GM19240 (cell line): ENCODE measurements around the gene PEX14.
"Not testable (repeated sequence)": the region's sequence is repeated elsewhere in the genome, so short reads cannot be mapped to it uniquely, and the experiment has no call there.

Experiments used
- DNase-seq: peaks from one replicate; pipeline ENCODE4 v3.0.0; 2011; ENCODE audit warnings: low spot score; ENCODE audit not compliant: insufficient read length

The PEX14 gene

DNA sequence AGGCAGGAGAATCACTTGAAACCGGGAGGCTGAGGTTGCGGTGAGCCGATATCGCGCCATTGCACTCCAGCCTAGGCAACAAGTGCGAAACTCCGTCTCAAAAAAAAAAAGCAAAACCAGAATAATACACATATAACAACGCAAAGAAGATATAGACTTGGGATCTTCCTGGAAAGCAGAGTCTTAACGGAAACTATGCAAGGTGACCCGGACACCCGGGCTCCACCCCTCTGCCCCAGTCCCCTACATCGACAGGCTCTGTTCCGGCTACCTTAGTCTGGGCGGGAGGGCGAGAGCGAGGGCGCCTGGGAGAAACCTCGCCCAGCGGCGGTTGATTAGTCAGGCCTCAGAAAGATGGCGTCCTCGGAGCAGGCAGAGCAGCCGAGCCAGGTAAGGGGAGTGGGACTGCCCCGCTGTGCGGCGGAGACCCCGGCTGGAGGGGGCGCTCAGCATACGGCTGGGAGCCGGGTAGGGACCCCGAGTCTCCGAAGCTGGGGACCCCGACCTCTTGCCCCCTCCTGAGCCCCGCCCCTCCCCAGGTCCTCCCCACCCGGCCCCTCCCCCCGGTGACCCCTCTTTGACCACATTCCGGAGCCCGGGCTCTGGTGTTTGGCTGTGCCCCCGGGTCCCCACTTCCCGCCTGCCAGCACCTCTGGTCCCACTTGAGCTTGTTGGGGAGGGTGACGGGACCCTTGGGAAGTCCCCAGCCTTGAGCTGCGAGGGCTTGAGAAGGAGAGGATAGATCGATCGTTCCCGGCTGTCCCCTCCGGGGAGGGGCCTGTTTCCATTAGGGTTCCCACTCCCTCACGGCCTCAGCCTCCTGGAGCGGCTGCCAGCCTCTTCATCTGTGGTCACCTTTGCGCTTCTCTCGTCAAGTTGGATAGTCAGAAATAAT is at the start of gene PEX14:
Gene PEX14 (plus strand): TSS at position 338 of the 895 bp plus-strand sequence. CDS start 17 bp downstream, at position 355.
- peak; percentile 76 for DNase-seq

DNA sequence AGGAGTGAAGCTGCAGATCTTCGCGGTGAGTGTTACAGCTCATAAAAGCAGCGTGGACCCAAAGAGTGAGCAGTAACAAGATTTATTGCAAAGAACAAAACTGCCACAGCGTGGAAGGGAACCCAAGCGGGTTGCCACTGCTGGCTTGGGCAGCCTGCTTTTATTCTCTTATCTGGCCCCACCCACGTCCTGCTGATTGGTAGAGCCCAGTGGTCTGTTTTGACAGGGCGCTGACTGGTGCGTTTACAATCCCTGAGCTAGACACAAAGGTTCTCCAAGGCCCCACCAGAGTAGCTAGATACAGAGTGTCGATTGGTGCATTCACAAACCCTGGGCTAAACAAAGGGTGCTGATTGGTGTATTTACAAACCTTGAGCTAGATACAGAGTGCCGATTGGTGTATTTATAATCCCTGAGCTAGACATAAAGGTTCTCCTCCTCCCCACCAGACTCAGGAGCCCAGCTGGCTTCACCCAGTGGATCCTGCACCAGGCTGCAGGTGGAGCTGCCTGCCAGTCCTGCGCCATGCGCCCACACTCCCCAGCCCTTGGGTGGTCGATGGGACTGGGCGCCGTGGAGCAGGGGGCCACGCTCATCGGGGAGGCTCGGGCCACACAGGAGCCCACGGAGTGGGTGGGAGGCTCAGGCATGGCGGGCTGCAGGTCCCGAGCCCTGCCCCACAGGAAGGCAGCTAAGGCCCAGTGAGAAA is 48.8 kb upstream of the PEX14 start:
- DNase-seq = not testable (repeated sequence)

DNA sequence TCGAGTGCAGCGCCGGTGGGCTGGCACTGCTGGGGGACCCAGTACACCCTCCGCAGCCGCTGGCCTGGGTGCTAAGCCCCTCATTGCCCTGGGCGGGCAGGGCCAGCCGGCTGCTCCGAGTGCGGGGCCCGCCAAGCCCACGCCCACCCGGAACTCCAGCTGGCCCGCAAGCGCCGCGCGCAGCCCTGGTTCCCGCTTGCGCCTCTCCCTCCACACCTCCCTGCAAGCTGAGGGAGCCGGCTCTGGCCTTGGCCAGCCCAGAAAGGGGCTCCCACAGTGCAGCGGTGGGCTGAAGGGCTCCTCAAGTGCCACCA is 48.3 kb upstream of the PEX14 start:
- not testable (repeated sequence) for DNase-seq

DNA sequence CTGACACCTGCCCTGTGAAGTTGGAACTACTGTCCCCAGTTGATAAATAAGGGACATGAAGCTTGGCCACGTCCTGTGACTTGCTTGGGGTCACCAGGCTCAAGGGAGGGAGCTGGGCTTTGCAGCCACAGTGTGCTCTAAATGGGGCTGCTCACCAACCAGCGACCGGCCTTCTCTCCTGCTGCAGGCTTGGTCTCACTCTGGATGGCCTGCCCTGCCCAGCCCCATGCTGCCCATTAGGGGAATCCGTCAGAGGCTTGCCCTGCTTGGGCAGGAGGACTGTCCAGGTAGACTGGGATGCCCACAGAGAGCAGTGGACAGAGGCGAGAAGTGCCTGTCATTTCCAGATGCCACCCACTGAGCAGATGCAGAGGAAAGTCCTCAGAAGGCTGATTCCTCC is 45.8 kb upstream of the PEX14 start:
- no peak for DNase-seq

DNA sequence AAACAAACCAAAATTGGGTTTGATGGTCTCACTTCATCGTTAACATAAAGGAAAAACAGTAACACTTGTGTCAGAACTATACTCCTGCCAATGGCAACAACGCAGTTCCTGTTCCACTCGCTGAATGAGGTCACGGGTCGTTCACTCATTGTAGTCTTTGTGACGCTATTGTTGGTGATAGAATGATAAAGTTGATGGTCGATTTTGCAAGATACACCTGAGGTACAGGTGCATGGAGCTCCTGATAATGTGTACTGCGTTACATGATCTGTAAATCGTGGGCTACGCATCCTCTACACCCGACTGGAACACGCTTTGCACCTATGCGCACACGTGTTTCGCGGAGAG is 44.9 kb upstream of the PEX14 start:
- no peak for DNase-seq

GRCh38 chr1:10430216-10431069 is 44.3 kb upstream of the PEX14 start, which contains the start of gene CENPS:
Gene CENPS, plus strand, starts transcription at chr1:10430433. Its CDS starts 85 bp downstream, at chr1:10430518.
- peak; percentile 96 for DNase-seq

GRCh38 chr1:10431070-10431730 is 43.5 kb upstream of the PEX14 start:
- no peak for DNase-seq

DNA sequence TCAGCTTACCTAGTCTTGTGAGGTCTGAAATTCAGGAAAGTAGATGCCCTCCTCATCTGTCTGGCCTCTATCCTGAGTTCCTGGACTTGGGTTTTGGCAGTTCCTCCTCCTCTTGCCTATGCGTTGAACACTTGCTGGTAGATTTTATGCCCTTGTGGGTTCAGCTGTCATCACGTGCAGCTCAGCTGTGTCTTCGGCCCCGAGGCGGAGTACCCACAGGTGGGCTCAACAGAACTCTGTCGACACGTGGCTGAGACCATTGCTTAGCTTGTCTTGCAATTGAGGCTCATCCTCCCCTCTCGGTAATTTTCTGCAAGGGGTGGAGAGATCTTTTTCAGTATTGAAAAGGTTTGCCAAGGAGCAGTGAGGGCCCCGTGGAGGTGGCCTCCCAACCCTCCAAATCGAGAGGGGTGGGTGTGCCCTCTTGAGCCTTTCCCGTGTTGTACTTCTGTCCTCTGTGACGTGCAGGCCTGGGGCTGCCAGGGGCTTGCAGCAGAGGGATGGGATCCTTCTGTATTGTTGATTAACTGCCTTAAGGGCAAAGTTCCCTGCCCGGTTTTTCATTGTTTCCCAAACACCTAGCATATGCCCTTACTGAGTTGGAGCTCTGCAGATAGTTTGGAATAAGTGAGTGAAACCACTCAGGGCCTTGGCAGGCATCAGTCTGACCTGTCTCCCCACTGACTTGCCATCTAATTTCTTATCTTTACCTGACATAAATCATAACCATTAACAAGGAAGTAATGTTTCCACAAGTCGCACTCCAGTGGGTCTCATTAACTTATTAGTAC is 41.6 kb upstream of the PEX14 start:
- DNase-seq = no peak

DNA sequence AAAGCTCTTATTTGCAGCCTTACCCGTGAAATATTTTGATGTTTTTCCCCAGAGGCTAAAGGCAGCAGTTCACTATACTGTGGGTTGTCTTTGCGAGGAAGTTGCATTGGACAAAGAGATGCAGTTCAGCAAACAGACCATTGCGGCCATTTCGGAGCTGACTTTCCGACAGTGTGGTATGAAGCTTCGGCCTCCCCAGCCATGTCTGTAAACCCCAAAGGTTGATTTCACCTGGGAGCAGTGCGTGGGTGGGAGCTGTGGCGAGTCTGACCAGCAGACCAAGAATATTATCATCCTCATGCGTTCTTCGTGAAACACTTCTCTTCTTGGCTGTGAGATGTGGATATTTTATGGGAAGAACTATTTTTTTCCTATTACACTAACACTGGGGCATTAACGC is 41.0 kb upstream of the PEX14 start:
- DNase-seq = no peak

DNA sequence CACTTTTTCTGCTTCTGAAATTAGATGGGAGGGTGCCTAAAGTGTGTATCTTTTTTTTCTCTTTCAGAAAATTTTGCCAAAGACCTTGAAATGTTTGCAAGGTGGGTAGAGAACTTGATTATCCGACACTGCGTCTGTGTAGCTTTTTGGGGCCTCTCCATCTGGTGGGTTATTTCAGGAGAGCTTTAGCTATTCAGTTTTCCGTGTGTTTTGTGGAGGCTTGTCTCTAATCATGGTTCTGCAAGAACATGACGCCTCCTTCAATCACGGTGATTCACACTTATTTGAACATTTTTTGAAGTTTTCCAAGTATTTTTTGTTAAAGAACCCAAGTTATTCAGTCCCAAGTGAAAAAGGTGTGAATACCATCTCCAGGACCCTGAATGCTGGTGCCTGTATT is 40.2 kb upstream of the PEX14 start:
- DNase-seq = no peak

GRCh38 chr1:10437052-10437451 is 37.7 kb upstream of the PEX14 start:
- no peak for DNase-seq

DNA sequence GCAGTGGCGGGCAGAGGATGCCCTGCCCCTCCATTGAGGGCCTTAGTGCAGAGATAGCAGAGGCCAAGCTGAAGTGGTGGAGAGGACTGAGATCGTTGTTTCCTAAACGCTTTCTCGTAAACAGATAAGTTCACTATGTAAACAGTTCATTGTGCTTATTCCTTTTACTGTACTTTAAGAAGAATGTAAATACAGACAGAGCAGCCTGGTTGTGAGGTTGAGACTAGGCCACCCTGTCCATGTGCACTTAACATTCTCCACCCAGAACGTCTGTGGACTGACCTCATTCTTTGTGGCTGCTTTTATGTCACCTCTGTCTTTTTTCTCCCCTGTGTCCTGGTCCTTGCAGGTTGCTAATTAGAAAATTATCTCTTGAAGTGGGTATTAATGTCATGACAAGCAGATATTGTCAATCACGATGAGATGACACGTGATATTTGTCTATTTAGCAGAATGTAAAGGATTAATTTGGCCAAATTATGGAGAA is 36.0 kb upstream of the PEX14 start:
- no peak for DNase-seq

DNA sequence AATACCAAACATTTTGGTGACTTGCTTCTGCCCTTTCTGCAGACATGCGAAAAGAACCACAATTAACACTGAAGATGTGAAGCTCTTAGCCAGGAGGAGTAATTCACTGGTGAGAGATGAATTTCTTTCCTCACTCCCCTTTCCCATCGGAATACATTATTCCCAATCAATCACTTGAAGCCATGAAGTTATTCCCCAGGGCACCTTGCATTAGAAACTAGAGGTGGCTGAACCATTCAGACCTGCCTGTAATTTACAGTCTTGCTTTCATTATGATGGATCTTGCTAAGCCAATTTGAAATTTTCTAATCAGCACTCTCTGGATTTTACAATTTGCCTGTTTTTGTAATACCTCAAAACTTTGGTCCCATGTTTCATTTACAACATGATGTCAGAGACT is 34.4 kb upstream of the PEX14 start:
- no peak for DNase-seq

- DNase-seq = no peak
These were observed 34.0 kb upstream of the PEX14 start for GRCh38 chr1:10440794-10441193.

GRCh38 chr1:10444248-10444647 is 30.5 kb upstream of the PEX14 start:
- no peak for DNase-seq

DNA sequence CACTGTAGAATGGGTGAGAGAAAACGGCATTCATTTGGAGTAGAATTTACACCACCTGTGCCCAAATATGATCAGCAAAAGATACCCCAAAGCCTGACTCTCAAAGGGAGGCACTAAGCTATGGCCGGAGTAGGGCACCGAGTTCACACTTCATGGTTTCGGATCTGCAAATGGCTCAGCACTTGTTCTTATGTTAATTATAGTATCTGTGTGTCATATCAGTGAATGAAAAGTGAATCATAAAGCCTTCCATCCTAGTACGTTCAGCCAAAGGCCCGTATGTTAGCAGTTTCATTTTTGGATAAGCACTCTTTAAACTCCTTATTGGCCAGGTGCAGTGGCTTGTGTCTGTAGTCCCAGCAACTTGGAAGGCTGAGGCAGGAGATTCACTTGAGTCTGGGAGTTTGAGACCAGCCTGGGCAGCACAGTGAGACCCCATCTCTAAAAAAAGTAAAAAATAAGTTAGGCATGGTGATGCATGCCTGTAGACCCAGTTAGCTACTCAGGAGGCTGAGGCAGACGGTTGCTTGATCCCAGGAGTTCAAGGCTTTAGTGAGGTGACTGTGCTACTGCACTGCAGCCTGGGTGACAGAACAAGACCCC is 29.9 kb upstream of the PEX14 start:
- no peak for DNase-seq

DNA sequence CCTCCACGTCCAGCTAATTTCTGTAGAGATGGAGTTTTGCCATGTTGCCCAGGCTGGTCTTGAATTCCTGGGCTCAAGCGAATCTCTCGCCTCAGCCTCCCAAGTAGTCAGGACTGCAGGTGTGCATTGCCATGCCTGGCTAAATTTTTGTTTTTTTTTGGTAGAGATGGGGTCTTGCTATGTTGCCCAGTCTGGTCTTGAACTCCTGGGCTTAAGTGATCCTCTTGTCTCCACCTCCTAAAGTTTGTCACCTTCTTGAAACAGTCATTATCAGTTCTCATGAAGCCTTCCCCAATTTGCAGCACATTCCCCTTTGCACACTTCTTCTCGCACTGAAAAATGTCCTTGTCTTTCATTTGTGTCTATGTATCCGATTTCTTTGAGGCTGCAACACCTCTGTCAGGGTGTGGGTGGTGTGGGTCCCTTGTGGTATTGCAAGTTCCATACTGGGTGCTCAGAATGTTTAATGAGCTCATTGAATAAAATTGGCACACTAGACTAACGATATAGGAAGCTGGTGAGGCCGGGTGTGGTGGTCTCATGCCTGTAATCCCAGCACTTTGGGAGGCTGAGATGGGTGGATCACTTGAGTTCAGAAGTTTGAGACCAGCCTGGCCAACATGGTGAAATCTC is 27.8 kb upstream of the PEX14 start:
- DNase-seq = no peak

GRCh38 chr1:10449751-10450150 is 25.0 kb upstream of the PEX14 start, which contains the start of gene CORT:
Gene CORT, plus strand, starts transcription at chr1:10450031. Its CDS starts 193 bp downstream, at chr1:10450224.
- DNase-seq = no peak

DNA sequence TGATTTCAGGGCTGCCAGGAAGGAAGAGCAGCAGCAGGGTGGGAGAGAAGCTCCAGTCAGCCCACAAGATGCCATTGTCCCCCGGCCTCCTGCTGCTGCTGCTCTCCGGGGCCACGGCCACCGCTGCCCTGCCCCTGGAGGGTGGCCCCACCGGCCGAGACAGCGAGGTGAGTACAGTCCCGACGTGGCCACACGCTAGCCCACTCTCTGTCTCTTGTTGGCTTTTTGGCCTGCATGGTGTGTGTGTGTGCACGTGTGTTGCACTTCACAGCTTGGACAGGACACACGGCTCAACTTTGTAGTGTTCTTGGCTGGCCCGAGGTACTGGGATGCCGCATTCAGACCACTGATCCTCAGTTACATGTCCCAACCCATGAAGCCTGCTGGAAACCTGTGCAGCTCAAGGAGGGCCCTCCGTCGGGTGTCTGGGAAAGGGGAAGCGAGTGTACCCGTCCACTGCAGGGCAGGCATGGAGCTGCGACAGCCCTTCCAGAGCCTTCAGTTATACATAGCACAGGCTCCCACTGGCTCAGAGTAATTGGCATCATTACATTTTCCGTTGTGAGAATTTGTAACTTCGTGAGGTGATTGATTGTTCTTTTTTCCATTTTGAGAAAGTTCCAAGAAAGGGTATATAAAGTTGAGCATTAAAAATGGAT is 24.5 kb upstream of the PEX14 start:
- no peak for DNase-seq
